HepG2 (cell line): ENCODE measurements around the gene TOGARAM1. TPM values are rescaled to one million over a fixed set of nuclear protein-coding genes. Genes with fewer than 3 reads are reported as not detected.

Experiments
- GTF2F1 ChIP-seq: fragments of 150-350 bp; IDR thresholded peaks from 2 replicates; pipeline ENCODE4 v1.6.1; 2014; ENCODE audit warnings: low read length
- HMGA1 ChIP-seq: sonication (generic); formaldehyde crosslinking; conservative IDR thresholded peaks from 2 replicates; pipeline ENCODE4 v1.4.0; 2020; ENCODE audit warnings: missing genetic modification reagents
- ZC3H13 ChIP-seq: sonication (generic); formaldehyde crosslinking; IDR thresholded peaks from 2 replicates; pipeline ENCODE4 v1.8.1; 2023; ENCODE audit warnings: mild to moderate bottlenecking, missing genetic modification reagents, moderate library complexity
- ZNF12 ChIP-seq: sonication (generic); formaldehyde crosslinking; IDR thresholded peaks from 2 replicates; pipeline ENCODE4 v1.5.0; 2020; ENCODE audit warnings: missing genetic modification reagents
- ZNF333 ChIP-seq: sonication (generic); formaldehyde crosslinking; IDR thresholded peaks from 2 replicates; pipeline ENCODE4 v1.4.0; 2020; ENCODE audit warnings: mild to moderate bottlenecking, missing genetic modification reagents, borderline replicate concordance
- polyA plus RNA-seq, 8 experiments: library from polyadenylated mRNA; depleted of rRNA in 3 of 8; stranded (reverse) in 7 of 8; unstranded in 1 of 8; fragments of >200 nt; fragmentation: Illumina TruSeq in 4 of 8; extraction: Trizol in 4 of 8; gene quantifications; 2 replicates each; pipeline versions ENCODE4 v1.2.1 to v1.2.3, GENCODE V29; 2011 to 2016; ENCODE audit warnings: low read depth in 4 of 8, missing spikeins in 1 of 8, mixed read lengths in 1 of 8; ENCODE audit not compliant: insufficient read depth in 1 of 8
- total RNA-seq, 5 experiments: library from RNA; depleted of rRNA; stranded (reverse); fragments of >200 nt; fragmentation: Illumina TruSeq; extraction: Trizol; gene quantifications; 2 replicates each; pipeline ENCODE4 v1.2.3, GENCODE V29; 2016; ENCODE audit warnings: low read depth in 1 of 5
- TF ChIP-seq, protein P1 (sequence below): sonication (generic); formaldehyde crosslinking; IDR thresholded peaks from 2 replicates; pipeline ENCODE4 v1.8.1; 2023; ENCODE audit warnings: mild to moderate bottlenecking, missing genetic modification reagents
- TF ChIP-seq, protein P2 (sequence below): sonication (generic); formaldehyde crosslinking; IDR thresholded peaks from 2 replicates; pipeline ENCODE4 v1.5.0; 2020; ENCODE audit warnings: missing genetic modification reagents
- TF ChIP-seq, protein P3 (sequence below): sonication (generic); formaldehyde crosslinking; IDR thresholded peaks from 2 replicates; pipeline ENCODE4 v1.4.0; 2020; ENCODE audit warnings: missing genetic modification reagents, mild to moderate bottlenecking, borderline replicate concordance
- TF ChIP-seq, protein P4 (sequence below): sonication (generic); formaldehyde crosslinking; conservative IDR thresholded peaks from 2 replicates; pipeline ENCODE4 v1.8.0; 2022; ENCODE audit warnings: mild to moderate bottlenecking, moderate library complexity, missing genetic modification reagents
- TF ChIP-seq, protein P5 (sequence below): sonication (generic); formaldehyde crosslinking; IDR thresholded peaks from 2 replicates; pipeline ENCODE4 v1.5.0; 2020; ENCODE audit warnings: mild to moderate bottlenecking, missing genetic modification reagents, borderline replicate concordance
- TF ChIP-seq, protein P6 (sequence below): sonication (generic); formaldehyde crosslinking; IDR thresholded peaks from 2 replicates; pipeline ENCODE4; 2020; ENCODE audit warnings: missing genetic modification reagents, mild to moderate bottlenecking, borderline replicate concordance

The TOGARAM1 gene
- total and polyA plus RNA-seq, 2 of the 13 experiments (the other 11 are each of a cell fraction or from before 2014, with no cell fraction given): 5.6 to 9.8 TPM

DNA sequence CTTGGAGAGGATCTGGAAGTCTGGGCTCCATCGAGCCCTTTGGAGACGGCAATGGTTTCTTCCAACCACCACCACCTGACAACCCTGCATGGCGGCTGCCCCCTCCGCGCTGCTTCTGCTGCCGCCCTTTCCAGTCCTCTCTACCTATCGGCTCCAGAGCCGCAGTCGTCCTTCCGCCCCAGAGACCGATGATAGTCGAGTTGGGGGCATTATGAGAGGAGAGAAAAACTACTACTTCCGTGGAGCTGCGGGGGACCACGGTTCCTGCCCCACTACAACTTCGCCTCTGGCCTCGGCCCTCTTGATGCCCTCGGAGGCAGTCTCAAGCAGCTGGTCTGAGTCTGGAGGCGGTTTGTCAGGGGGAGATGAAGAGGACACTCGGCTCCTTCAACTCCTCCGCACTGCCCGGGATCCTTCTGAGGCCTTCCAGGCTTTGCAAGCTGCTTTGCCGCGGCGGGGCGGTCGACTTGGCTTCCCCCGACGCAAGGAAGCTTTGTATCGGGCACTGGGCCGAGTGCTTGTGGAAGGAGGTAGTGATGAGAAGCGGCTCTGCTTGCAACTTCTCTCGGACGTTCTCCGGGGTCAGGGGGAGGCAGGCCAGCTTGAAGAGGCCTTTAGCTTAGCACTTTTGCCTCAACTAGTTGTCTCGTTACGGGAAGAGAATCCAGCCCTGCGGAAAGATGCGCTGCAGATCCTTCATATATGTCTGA lies 499 bp downstream of the TOGARAM1 start (continued):
- TF ChIP-seq, protein P1, sequence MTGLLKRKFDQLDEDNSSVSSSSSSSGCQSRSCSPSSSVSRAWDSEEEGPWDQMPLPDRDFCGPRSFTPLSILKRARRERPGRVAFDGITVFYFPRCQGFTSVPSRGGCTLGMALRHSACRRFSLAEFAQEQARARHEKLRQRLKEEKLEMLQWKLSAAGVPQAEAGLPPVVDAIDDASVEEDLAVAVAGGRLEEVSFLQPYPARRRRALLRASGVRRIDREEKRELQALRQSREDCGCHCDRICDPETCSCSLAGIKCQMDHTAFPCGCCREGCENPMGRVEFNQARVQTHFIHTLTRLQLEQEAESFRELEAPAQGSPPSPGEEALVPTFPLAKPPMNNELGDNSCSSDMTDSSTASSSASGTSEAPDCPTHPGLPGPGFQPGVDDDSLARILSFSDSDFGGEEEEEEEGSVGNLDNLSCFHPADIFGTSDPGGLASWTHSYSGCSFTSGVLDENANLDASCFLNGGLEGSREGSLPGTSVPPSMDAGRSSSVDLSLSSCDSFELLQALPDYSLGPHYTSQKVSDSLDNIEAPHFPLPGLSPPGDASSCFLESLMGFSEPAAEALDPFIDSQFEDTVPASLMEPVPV (CRISPR knock-in tag): peak; percentile 35; the same call in 1 of the 2 replicates
- no peak for TF ChIP-seq ZNF333 (CRISPR knock-in tag)
- TF ChIP-seq, protein P2, sequence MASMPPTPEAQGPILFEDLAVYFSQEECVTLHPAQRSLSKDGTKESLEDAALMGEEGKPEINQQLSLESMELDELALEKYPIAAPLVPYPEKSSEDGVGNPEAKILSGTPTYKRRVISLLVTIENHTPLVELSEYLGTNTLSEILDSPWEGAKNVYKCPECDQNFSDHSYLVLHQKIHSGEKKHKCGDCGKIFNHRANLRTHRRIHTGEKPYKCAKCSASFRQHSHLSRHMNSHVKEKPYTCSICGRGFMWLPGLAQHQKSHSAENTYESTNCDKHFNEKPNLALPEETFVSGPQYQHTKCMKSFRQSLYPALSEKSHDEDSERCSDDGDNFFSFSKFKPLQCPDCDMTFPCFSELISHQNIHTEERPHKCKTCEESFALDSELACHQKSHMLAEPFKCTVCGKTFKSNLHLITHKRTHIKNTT (CRISPR knock-in tag): no peak
- no peak for TF ChIP-seq ZNF12
- TF ChIP-seq, protein P3, sequence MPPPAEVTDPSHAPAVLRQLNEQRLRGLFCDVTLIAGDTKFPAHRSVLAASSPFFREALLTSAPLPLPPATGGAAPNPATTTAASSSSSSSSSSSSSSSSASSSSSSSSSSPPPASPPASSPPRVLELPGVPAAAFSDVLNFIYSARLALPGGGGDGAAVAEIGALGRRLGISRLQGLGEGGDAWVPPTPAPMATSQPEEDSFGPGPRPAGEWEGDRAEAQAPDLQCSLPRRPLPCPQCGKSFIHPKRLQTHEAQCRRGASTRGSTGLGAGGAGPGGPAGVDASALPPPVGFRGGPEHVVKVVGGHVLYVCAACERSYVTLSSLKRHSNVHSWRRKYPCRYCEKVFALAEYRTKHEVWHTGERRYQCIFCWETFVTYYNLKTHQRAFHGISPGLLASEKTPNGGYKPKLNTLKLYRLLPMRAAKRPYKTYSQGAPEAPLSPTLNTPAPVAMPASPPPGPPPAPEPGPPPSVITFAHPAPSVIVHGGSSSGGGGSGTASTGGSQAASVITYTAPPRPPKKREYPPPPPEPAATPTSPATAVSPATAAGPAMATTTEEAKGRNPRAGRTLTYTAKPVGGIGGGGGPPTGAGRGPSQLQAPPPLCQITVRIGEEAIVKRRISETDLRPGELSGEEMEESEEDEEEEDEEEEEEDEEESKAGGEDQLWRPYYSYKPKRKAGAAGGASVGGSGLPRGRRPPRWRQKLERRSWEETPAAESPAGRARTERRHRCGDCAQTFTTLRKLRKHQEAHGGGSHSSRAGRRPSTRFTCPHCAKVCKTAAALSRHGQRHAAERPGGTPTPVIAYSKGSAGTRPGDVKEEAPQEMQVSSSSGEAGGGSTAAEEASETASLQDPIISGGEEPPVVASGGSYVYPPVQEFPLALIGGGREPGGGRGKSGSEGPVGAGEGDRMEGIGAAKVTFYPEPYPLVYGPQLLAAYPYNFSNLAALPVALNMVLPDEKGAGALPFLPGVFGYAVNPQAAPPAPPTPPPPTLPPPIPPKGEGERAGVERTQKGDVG (CRISPR knock-in tag): no peak
- TF ChIP-seq, protein P4, sequence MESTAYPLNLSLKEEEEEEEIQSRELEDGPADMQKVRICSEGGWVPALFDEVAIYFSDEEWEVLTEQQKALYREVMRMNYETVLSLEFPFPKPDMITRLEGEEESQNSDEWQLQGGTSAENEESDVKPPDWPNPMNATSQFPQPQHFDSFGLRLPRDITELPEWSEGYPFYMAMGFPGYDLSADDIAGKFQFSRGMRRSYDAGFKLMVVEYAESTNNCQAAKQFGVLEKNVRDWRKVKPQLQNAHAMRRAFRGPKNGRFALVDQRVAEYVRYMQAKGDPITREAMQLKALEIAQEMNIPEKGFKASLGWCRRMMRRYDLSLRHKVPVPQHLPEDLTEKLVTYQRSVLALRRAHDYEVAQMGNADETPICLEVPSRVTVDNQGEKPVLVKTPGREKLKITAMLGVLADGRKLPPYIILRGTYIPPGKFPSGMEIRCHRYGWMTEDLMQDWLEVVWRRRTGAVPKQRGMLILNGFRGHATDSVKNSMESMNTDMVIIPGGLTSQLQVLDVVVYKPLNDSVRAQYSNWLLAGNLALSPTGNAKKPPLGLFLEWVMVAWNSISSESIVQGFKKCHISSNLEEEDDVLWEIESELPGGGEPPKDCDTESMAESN (CRISPR knock-in tag): 0 out of 2 replicates have a peak, but pooled peaks have one; percentile 9
- TF ChIP-seq, protein P5, sequence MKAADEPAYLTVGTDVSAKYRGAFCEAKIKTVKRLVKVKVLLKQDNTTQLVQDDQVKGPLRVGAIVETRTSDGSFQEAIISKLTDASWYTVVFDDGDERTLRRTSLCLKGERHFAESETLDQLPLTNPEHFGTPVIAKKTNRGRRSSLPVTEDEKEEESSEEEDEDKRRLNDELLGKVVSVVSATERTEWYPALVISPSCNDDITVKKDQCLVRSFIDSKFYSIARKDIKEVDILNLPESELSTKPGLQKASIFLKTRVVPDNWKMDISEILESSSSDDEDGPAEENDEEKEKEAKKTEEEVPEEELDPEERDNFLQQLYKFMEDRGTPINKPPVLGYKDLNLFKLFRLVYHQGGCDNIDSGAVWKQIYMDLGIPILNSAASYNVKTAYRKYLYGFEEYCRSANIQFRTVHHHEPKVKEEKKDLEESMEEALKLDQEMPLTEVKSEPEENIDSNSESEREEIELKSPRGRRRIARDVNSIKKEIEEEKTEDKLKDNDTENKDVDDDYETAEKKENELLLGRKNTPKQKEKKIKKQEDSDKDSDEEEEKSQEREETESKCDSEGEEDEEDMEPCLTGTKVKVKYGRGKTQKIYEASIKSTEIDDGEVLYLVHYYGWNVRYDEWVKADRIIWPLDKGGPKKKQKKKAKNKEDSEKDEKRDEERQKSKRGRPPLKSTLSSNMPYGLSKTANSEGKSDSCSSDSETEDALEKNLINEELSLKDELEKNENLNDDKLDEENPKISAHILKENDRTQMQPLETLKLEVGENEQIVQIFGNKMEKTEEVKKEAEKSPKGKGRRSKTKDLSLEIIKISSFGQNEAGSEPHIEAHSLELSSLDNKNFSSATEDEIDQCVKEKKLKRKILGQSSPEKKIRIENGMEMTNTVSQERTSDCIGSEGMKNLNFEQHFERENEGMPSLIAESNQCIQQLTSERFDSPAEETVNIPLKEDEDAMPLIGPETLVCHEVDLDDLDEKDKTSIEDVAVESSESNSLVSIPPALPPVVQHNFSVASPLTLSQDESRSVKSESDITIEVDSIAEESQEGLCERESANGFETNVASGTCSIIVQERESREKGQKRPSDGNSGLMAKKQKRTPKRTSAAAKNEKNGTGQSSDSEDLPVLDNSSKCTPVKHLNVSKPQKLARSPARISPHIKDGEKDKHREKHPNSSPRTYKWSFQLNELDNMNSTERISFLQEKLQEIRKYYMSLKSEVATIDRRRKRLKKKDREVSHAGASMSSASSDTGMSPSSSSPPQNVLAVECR (CRISPR knock-in tag): peak; percentile 67; the same call in 1 of the 2 replicates
- TF ChIP-seq GTF2F1: no peak
- 0 out of 2 replicates have a peak, but pooled peaks have one; percentile 9 for TF ChIP-seq ZC3H13 (CRISPR knock-in tag)
- TF ChIP-seq HMGA1 (CRISPR knock-in tag): no peak
- TF ChIP-seq, protein P6, sequence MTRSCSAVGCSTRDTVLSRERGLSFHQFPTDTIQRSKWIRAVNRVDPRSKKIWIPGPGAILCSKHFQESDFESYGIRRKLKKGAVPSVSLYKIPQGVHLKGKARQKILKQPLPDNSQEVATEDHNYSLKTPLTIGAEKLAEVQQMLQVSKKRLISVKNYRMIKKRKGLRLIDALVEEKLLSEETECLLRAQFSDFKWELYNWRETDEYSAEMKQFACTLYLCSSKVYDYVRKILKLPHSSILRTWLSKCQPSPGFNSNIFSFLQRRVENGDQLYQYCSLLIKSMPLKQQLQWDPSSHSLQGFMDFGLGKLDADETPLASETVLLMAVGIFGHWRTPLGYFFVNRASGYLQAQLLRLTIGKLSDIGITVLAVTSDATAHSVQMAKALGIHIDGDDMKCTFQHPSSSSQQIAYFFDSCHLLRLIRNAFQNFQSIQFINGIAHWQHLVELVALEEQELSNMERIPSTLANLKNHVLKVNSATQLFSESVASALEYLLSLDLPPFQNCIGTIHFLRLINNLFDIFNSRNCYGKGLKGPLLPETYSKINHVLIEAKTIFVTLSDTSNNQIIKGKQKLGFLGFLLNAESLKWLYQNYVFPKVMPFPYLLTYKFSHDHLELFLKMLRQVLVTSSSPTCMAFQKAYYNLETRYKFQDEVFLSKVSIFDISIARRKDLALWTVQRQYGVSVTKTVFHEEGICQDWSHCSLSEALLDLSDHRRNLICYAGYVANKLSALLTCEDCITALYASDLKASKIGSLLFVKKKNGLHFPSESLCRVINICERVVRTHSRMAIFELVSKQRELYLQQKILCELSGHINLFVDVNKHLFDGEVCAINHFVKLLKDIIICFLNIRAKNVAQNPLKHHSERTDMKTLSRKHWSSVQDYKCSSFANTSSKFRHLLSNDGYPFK: peak; percentile 8; the same call in 1 of the 2 replicates
